H9 (cell line): Measurements from ENCODE around the gene NRXN2. TPM values are rescaled to one million over a fixed set of nuclear protein-coding genes. Genes with fewer than 3 reads are reported as not detected.

ENCODE experiments used
- DNase-seq: peaks from one replicate; pipeline ENCODE4 v3.0.0-alpha.2; 2017
- H2AFZ ChIP-seq: one replicate; pipeline ENCODE4 v1.6.1; 2013; ENCODE audit warnings: mild to moderate bottlenecking, low read length, control low read depth, moderate library complexity
- H2AK5ac ChIP-seq: 2 replicates; pipeline ENCODE4 v1.6.1; 2013; ENCODE audit warnings: low read length, control low read depth, mixed read lengths; ENCODE audit not compliant: insufficient read length
- H2BK120ac ChIP-seq: one replicate; pipeline ENCODE4 v1.6.1; 2013; ENCODE audit warnings: low read depth, mild to moderate bottlenecking, low read length, control low read depth, inconsistent platforms; ENCODE audit not compliant: poor library complexity, severe bottlenecking
- H2BK12ac ChIP-seq: 2 replicates; pipeline ENCODE4 v1.6.1; 2013; ENCODE audit warnings: low read length, control low read depth, mixed read lengths, low read depth; ENCODE audit not compliant: insufficient read length
- H2BK15ac ChIP-seq: 2 replicates; pipeline ENCODE4 v1.6.1; 2013; ENCODE audit warnings: low read depth, low read length, control low read depth
- H2BK20ac ChIP-seq: one replicate; pipeline ENCODE4 v1.6.1; 2013; ENCODE audit warnings: low read depth, mild to moderate bottlenecking, low read length, control low read depth, inconsistent platforms; ENCODE audit not compliant: poor library complexity, severe bottlenecking
- H2BK5ac ChIP-seq: 2 replicates; pipeline ENCODE4 v1.6.1; 2013; ENCODE audit warnings: low read length, control low read depth, mixed read lengths; ENCODE audit not compliant: insufficient read length
- H3K14ac ChIP-seq: 2 replicates; pipeline ENCODE4 v1.6.1; 2013; ENCODE audit warnings: low read length, control low read depth; ENCODE audit not compliant: insufficient read depth
- H3K18ac ChIP-seq: 2 replicates; pipeline ENCODE4 v1.6.1; 2013; ENCODE audit warnings: low read depth, mild to moderate bottlenecking, mixed read lengths, low read length, control low read depth; ENCODE audit not compliant: insufficient read length
- H3K23ac ChIP-seq: 2 replicates; pipeline ENCODE4 v1.6.1; 2013; ENCODE audit warnings: low read length, control low read depth, mixed read lengths, low read depth; ENCODE audit not compliant: insufficient read length
- H3K23me2 ChIP-seq: 2 replicates; pipeline ENCODE4 v1.6.1; 2013; ENCODE audit warnings: low read depth, mild to moderate bottlenecking, mixed read lengths, low read length, control low read depth; ENCODE audit not compliant: insufficient read length, poor library complexity, severe bottlenecking
- H3K27ac ChIP-seq: 2 replicates; pipeline ENCODE4 v1.5.1; 2013; ENCODE audit warnings: low read length, control low read depth, mixed read lengths, low read depth; ENCODE audit not compliant: insufficient read length
- H3K27me3 ChIP-seq: 2 replicates; pipeline ENCODE4 v1.6.1; 2013; ENCODE audit warnings: low read length, control low read depth, inconsistent platforms; ENCODE audit not compliant: insufficient read depth
- H3K4ac ChIP-seq: 2 replicates; pipeline ENCODE4 v1.6.1; 2013; ENCODE audit warnings: low read depth, mild to moderate bottlenecking, control low read depth, inconsistent platforms, low read length, moderate library complexity
- H3K4me1 ChIP-seq: 2 replicates; pipeline ENCODE4 v1.6.1; 2013; ENCODE audit warnings: low read length, control low read depth, inconsistent platforms; ENCODE audit not compliant: insufficient read depth
- H3K4me2 ChIP-seq: 2 replicates; pipeline ENCODE4 v1.6.1; 2013; ENCODE audit warnings: low read length, control low read depth, mixed read lengths; ENCODE audit not compliant: insufficient read length, insufficient read depth
- H3K56ac ChIP-seq: 2 replicates; pipeline ENCODE4 v1.6.1; 2013; ENCODE audit warnings: low read depth, mild to moderate bottlenecking, mixed read lengths, low read length, control low read depth; ENCODE audit not compliant: insufficient read length
- H3K79me1 ChIP-seq: 2 replicates; pipeline ENCODE4 v1.6.1; 2013; ENCODE audit warnings: low read depth, mild to moderate bottlenecking, moderate library complexity, low read length, control low read depth, inconsistent platforms; ENCODE audit not compliant: insufficient read depth, poor library complexity, severe bottlenecking
- H3K79me2 ChIP-seq: 2 replicates; pipeline ENCODE4 v1.6.1; 2013; ENCODE audit warnings: low read length, control low read depth, inconsistent platforms; ENCODE audit not compliant: insufficient read depth
- H3K9ac ChIP-seq: 2 replicates; pipeline ENCODE4 v1.6.1; 2013; ENCODE audit warnings: low read length, control low read depth, mixed read lengths; ENCODE audit not compliant: insufficient read length; ENCODE audit errors: extremely low read depth
- H3K9me3 ChIP-seq: one replicate; pipeline ENCODE4 v1.6.1; 2013; ENCODE audit warnings: low read depth, low read length, inconsistent platforms; ENCODE audit not compliant: control insufficient read depth
- H3T11ph ChIP-seq: one replicate; pipeline ENCODE4 v1.6.1; 2013; ENCODE audit warnings: mild to moderate bottlenecking, low read length, control low read depth, inconsistent platforms
- H4K20me1 ChIP-seq: one replicate; pipeline ENCODE4 v1.6.1; 2013; ENCODE audit not compliant: control insufficient read depth, insufficient read length, insufficient read depth
- H4K5ac ChIP-seq: 2 replicates; pipeline ENCODE4 v1.6.1; 2013; ENCODE audit warnings: low read depth, mild to moderate bottlenecking, mixed read lengths, low read length, control low read depth; ENCODE audit not compliant: insufficient read length
- H4K8ac ChIP-seq: replicated peaks from 2 replicates; pipeline ENCODE4 v1.6.1; 2013; ENCODE audit warnings: low read length, control low read depth, mixed read lengths, low read depth; ENCODE audit not compliant: insufficient read length
- H4K91ac ChIP-seq: 2 replicates; pipeline ENCODE4 v1.6.1; 2013; ENCODE audit warnings: low read depth, mild to moderate bottlenecking, moderate library complexity, mixed read lengths, low read length, control low read depth; ENCODE audit not compliant: insufficient read length
- H3K27ac Mint-ChIP-seq, 3 experiments: 2 replicates in 2 of 3; 3 replicates in 1 of 3; pipeline ENCODE4 v1.8.0; 2020 to 2021; ENCODE audit warnings: mixed read lengths in 3 of 3, mild to moderate bottlenecking in 1 of 3, moderate library complexity in 1 of 3
- H3K27me3 Mint-ChIP-seq: 2 replicates; pipeline ENCODE4 v1.8.0; 2021; ENCODE audit warnings: low read depth, mild to moderate bottlenecking, moderate library complexity, mixed read lengths
- H3K36me3 Mint-ChIP-seq, 3 experiments: 2 replicates in 2 of 3; 3 replicates in 1 of 3; pipeline ENCODE4 v1.8.0; 2020 to 2021; ENCODE audit warnings: low read depth in 3 of 3, mixed read lengths in 3 of 3; ENCODE audit not compliant: insufficient read depth in 1 of 3
- H3K4me1 Mint-ChIP-seq, 2 experiments: 2 replicates each; pipeline ENCODE4 v1.8.0; 2020; ENCODE audit warnings: mixed read lengths in 2 of 2
- H3K4me3 Mint-ChIP-seq, 2 experiments: 2 replicates in 1 of 2; 3 replicates in 1 of 2; pipeline ENCODE4 v1.8.0; 2020 to 2021; ENCODE audit warnings: mild to moderate bottlenecking in 2 of 2, mixed read lengths in 2 of 2, moderate library complexity in 1 of 2
- H3K9me3 Mint-ChIP-seq, 2 experiments: 2 replicates in 1 of 2; 3 replicates in 1 of 2; pipeline ENCODE4 v1.8.0; 2020; ENCODE audit warnings: mild to moderate bottlenecking in 2 of 2, mixed read lengths in 2 of 2, moderate library complexity in 1 of 2
- WGBS: extraction: QIAGEN DNeasy Blood & Tissue Kit; methylation state at CpG from one replicate; pipeline ENCODE4 v1.1.7; 2013; ENCODE audit warnings: missing lambda C conversion rate, low lambda C conversion rate, mixed read lengths; ENCODE audit not compliant: insufficient read length; ENCODE audit errors: extremely low coverage; 5-methylcytosine and 5-hydroxymethylcytosine counted together
- total RNA-seq: library from RNA; stranded (reverse); gene quantifications from 2 replicates; pipeline ENCODE4 v1.2.1, GENCODE V29; 2021
- TF ChIP-seq, protein P1 (sequence below): fragments of 200-600 bp; sonication (generic); conservative IDR thresholded peaks from 3 replicates; pipeline ENCODE4 v1.8.0; 2021; ENCODE audit warnings: antibody characterized with exemption, mild to moderate bottlenecking

Gene NRXN2
- total RNA-seq, 1 experiment from 2014 or later: 3.9 TPM

DNA sequence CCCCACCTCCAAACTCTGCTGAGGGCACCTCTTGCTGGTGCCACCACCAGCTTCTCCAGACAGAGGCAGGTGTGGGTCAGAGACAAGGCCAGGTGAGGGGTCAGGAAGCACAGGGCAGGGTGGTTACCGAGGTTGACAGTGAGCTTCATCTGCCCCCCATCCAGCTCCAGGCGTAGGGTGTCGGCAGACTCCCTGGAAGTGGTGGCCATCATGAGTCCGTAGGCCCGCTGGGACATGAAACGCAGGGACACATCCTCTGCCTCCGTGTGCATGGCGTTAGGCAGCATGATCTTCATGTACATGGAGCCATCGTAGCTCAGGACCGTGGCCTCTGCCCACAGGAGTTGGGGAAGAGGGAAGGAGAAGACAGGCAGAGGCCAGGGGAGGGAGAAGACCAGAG is 62.8 kb downstream of the NRXN2 start:
- H2BK20ac ChIP-seq: no peak overlapping the region
- no peak overlapping the region for H4K91ac ChIP-seq
- H4K8ac ChIP-seq: no peak overlapping the region
- Mint-ChIP-seq H3K9me3 (no peaks in the 10 kb centered on the region), H3K27ac (peak overlapping the region in 1 of 3 experiments; percentile 6; a peak in 1 of 7 replicates), H3K36me3 (no peaks in the 10 kb centered on the region; a peak in 2 of 7 replicates), H3K4me3 (no peak overlapping the region), H3K27me3 (peaks cover 7% of the 10 kb centered on the region), H3K4me1 (peaks cover 1 to 23% of the 10 kb centered on the region in 2 experiments)
- H2AFZ ChIP-seq: no peak overlapping the region
- no peak overlapping the region for H2BK12ac ChIP-seq
- TF ChIP-seq, protein P1, sequence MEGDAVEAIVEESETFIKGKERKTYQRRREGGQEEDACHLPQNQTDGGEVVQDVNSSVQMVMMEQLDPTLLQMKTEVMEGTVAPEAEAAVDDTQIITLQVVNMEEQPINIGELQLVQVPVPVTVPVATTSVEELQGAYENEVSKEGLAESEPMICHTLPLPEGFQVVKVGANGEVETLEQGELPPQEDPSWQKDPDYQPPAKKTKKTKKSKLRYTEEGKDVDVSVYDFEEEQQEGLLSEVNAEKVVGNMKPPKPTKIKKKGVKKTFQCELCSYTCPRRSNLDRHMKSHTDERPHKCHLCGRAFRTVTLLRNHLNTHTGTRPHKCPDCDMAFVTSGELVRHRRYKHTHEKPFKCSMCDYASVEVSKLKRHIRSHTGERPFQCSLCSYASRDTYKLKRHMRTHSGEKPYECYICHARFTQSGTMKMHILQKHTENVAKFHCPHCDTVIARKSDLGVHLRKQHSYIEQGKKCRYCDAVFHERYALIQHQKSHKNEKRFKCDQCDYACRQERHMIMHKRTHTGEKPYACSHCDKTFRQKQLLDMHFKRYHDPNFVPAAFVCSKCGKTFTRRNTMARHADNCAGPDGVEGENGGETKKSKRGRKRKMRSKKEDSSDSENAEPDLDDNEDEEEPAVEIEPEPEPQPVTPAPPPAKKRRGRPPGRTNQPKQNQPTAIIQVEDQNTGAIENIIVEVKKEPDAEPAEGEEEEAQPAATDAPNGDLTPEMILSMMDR: no peak
- no peak overlapping the region for H3K27ac ChIP-seq
- no CpG with 5 or more reads among the region's 10 CpGs for WGBS
- no peak overlapping the region for H3K4ac ChIP-seq
- no peak overlapping the region for H3K14ac ChIP-seq
- no peak overlapping the region for H2BK120ac ChIP-seq
- no peak overlapping the region for H3K4me2 ChIP-seq
- no peak overlapping the region for H3K23ac ChIP-seq
- H3K56ac ChIP-seq: no peak overlapping the region
- H3K79me2 ChIP-seq: no peaks in the 10 kb centered on the region
- no peaks in the 10 kb centered on the region for H3K79me1 ChIP-seq
- no peak for DNase-seq
- no peaks in the 10 kb centered on the region for H3K27me3 ChIP-seq
- H3K23me2 ChIP-seq: no peaks in the 10 kb centered on the region
- H4K5ac ChIP-seq: no peak overlapping the region
- no peak overlapping the region for H3T11ph ChIP-seq
- H3K9me3 ChIP-seq: no peaks in the 10 kb centered on the region
- no peak overlapping the region for H3K9ac ChIP-seq
- H3K18ac ChIP-seq: no peak overlapping the region
- no peak overlapping the region for H2BK5ac ChIP-seq
- no peaks in the 10 kb centered on the region for H3K4me1 ChIP-seq
- no peak overlapping the region for H2BK15ac ChIP-seq
- H4K20me1 ChIP-seq: no peaks in the 10 kb centered on the region
- H2AK5ac ChIP-seq: no peak overlapping the region
